Breast epithelium (tissue), 4 donors: Measurements from ENCODE around the gene RNF146. TPM values are rescaled to one million over a fixed set of nuclear protein-coding genes. Genes with fewer than 3 reads are reported as not detected.
"Not testable (repeated sequence)": the region's sequence is repeated elsewhere in the genome, so short reads cannot be mapped to it uniquely, and the experiment has no call there.

Experiments used
- DNase-seq, 2 donors: peaks; one replicate each; pipeline ENCODE4 v3.0.0-alpha.2; 2019; ENCODE audit warnings: low spot score in 2 of 2
- H3K27ac ChIP-seq, 2 donors: fragments of 200-600 bp; sonication (generic) in 1 of 2; one replicate each; pipeline ENCODE4 v1.5.1; 2016 to 2019; ENCODE audit warnings: mild to moderate bottlenecking in 1 of 2
- H3K27me3 ChIP-seq, 2 donors: fragments of 200-600 bp; sonication (generic) in 1 of 2; one replicate each; pipeline versions ENCODE4 v1.5.1 to v1.6.0; 2017 to 2019; ENCODE audit warnings: control low read depth in 1 of 2, mild to moderate bottlenecking in 1 of 2
- H3K36me3 ChIP-seq: fragments of 200-600 bp; one replicate; pipeline ENCODE4 v1.5.1; 2019
- H3K4me1 ChIP-seq, 2 donors: fragments of 200-600 bp; sonication (generic); one replicate each; pipeline ENCODE4 v1.5.1; 2016 to 2019; ENCODE audit warnings: control low read depth in 1 of 2
- H3K4me3 ChIP-seq, 3 donors: fragments of 200-600 bp; sonication (generic); 1 replicate in 2 of 3; 2 replicates in 1 of 3; pipeline ENCODE4 v1.5.1; 2016 to 2019; ENCODE audit warnings: mild to moderate bottlenecking in 3 of 3, moderate library complexity in 2 of 3
- H3K9me3 ChIP-seq, 2 donors: fragments of 200-600 bp; sonication (generic) in 1 of 2; one replicate each; pipeline ENCODE4 v1.5.1; 2016 to 2019; ENCODE audit warnings: control low read depth in 1 of 2
- CTCF ChIP-seq, 3 donors: fragments of 450-650 bp; IDR thresholded peaks; one replicate each; pipeline ENCODE4 v1.5.1; 2016 to 2017; ENCODE audit warnings: antibody characterized with exemption in 3 of 3, mild to moderate bottlenecking in 3 of 3, moderate library complexity in 3 of 3
- POLR2A ChIP-seq: fragments of 450-650 bp; IDR thresholded peaks from one replicate; pipeline ENCODE4 v1.6.1; 2016; ENCODE audit warnings: antibody characterized with exemption, mild to moderate bottlenecking, moderate library complexity
- POLR2AphosphoS5 ChIP-seq, 3 donors: sonication (generic); formaldehyde crosslinking; IDR thresholded peaks; one replicate each; pipeline ENCODE4 v1.6.1; 2017; ENCODE audit warnings: antibody characterized with exemption in 3 of 3
- intact Hi-C: fragments of 100-400 bp; cut with DNase I; formaldehyde crosslinking; loops from one replicate; pipeline ENCODE4 v1.15.1; 2023; ENCODE audit warnings: low total_unique reads
- total RNA-seq, 3 donors: library from RNA; depleted of rRNA; stranded (reverse); fragments of >200 nt; gene quantifications; one replicate each; pipeline ENCODE4 v1.1.0, GENCODE V29; 2016

RNF146 gene
- total RNA-seq, 3 donors from 2014 or later: 77.7 to 86.3 (median 77.9) TPM

- intact Hi-C loops: no loop called here
- no peak overlapping the region for H3K4me3 ChIP-seq
Observed at GRCh38 chr6:127305741-127306140, 39.1 kb downstream of the RNF146 start.

GRCh38 chr6:127317388-127318128, 50.9 kb downstream of the RNF146 start:
- intact Hi-C loops: no loop called here
- TF ChIP-seq POLR2AphosphoS5 (IDR thresholded peaks at IDR 0.05) (no peak), POLR2A (no peak)
- no peaks in the 10 kb centered on the region for H3K36me3 ChIP-seq
- no peak for DNase-seq
- H3K27ac ChIP-seq: no peak overlapping the region
- no peaks in the 10 kb centered on the region for H3K4me1 ChIP-seq
- no peaks in the 10 kb centered on the region for H3K9me3 ChIP-seq
- no peak overlapping the region for H3K4me3 ChIP-seq
- H3K27me3 ChIP-seq: no peaks in the 10 kb centered on the region

More at GRCh38 chr6:127305741-127306140, 39.1 kb downstream of the RNF146 start:
- no peak overlapping the region for H3K27ac ChIP-seq
- no peak for DNase-seq
- no peaks in the 10 kb centered on the region for H3K27me3 ChIP-seq
- TF ChIP-seq CTCF (IDR thresholded peaks at IDR 0.05) (no peak), POLR2AphosphoS5 (IDR thresholded peaks at IDR 0.05) (no peak), POLR2A (no peak)
- H3K9me3 ChIP-seq: no peaks in the 10 kb centered on the region
- H3K36me3 ChIP-seq: no peaks in the 10 kb centered on the region
- H3K4me1 ChIP-seq: no peaks in the 10 kb centered on the region

- no peak for TF ChIP-seq POLR2AphosphoS5 (IDR thresholded peaks at IDR 0.05)
- no peak for TF ChIP-seq POLR2A
- no peak for TF ChIP-seq CTCF (IDR thresholded peaks at IDR 0.05)
- Histone ChIP-seq H3K36me3 (no peaks in the 10 kb centered on the region), H3K9me3 (no peaks in the 10 kb centered on the region), H3K27ac (no peak overlapping the region), H3K4me1 (no peaks in the 10 kb centered on the region), H3K4me3 (no peak overlapping the region), H3K27me3 (no peaks in the 10 kb centered on the region)
- intact Hi-C loops: no loop called here
- no peak for DNase-seq
Observed at GRCh38 chr6:127319686-127320085, 53.0 kb downstream of the RNF146 start.

- Histone ChIP-seq H3K4me1 (no peaks in the 10 kb centered on the region), H3K27me3 (no peaks in the 10 kb centered on the region), H3K36me3 (no peaks in the 10 kb centered on the region), H3K9me3 (no peaks in the 10 kb centered on the region), H3K27ac (no peak overlapping the region), H3K4me3 (no peak overlapping the region)
- intact Hi-C loops: no loop called here
- TF ChIP-seq POLR2A (no peak), CTCF (IDR thresholded peaks at IDR 0.05) (no peak), POLR2AphosphoS5 (IDR thresholded peaks at IDR 0.05) (no peak)
- no peak for DNase-seq
Observed at GRCh38 chr6:127328043-127328609, 61.5 kb downstream of the RNF146 start.

- H3K27me3 ChIP-seq, H3K4me3 ChIP-seq, H3K27ac ChIP-seq, H3K36me3 ChIP-seq, intact Hi-C loops, DNase-seq, H3K9me3 ChIP-seq, H3K4me1 ChIP-seq: not testable (repeated sequence)
Observed at GRCh38 chr6:127331256-127331655, 64.6 kb downstream of the RNF146 start.

GRCh38 chr6:127332383-127332961, 65.8 kb downstream of the RNF146 start:
- TF ChIP-seq POLR2A (no peak), CTCF (IDR thresholded peaks at IDR 0.05) (no peak), POLR2AphosphoS5 (IDR thresholded peaks at IDR 0.05) (no peak)
- no peak for DNase-seq

More at GRCh38 chr6:127332383-127332961, 65.8 kb downstream of the RNF146 start:
- Histone ChIP-seq H3K27ac (no peak overlapping the region), H3K4me1 (no peaks in the 10 kb centered on the region), H3K9me3 (no peaks in the 10 kb centered on the region), H3K36me3 (no peaks in the 10 kb centered on the region), H3K4me3 (no peak overlapping the region), H3K27me3 (no peaks in the 10 kb centered on the region)
- intact Hi-C loops: no loop called here
